Astrocyte of the cerebellum (primary cell): ENCODE results near the gene DOCK8.

Experiments
- DNase-seq: peaks from one replicate; pipeline ENCODE4 v3.0.0-alpha.2; 2011; ENCODE audit warnings: low read depth
- H3K4me3 ChIP-seq: 2 replicates; pipeline ENCODE4 v1.5.1; 2011; ENCODE audit warnings: mild to moderate bottlenecking, low read depth, low read length, moderate library complexity
- in situ Hi-C: cut with HindIII; loops from 2 replicates; pipeline ENCODE4 v1.10.0; 2017; ENCODE audit warnings: low sequenced_read_pairs
- TF ChIP-seq, protein P1 (sequence below): IDR thresholded peaks from 2 replicates; pipeline ENCODE4 v1.5.1; 2012; ENCODE audit warnings: low read length, low read depth, moderate library complexity, mild to moderate bottlenecking; ENCODE audit errors: missing control alignments

The DOCK8 gene

DNA sequence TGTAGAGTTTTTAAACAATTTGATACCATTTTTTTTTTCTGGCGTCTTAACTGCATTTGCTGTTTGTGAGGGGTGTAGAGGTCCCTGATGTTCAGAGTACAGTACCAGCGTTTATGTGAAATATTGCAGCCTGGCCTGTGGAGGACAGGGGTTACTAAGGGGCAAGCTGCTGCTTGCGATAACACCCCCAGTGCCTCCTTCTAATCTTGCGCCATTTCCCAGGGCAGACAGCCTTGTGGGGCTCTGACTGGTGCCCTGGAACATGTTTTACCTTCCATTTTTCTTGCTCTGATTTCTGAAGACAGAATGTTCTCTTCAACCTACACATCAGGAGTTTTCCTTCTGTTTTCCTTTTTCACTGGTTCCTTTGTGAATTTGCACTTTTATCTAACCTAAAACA lies 142.9 kb downstream of the DOCK8 start:
- TF ChIP-seq, protein P1, sequence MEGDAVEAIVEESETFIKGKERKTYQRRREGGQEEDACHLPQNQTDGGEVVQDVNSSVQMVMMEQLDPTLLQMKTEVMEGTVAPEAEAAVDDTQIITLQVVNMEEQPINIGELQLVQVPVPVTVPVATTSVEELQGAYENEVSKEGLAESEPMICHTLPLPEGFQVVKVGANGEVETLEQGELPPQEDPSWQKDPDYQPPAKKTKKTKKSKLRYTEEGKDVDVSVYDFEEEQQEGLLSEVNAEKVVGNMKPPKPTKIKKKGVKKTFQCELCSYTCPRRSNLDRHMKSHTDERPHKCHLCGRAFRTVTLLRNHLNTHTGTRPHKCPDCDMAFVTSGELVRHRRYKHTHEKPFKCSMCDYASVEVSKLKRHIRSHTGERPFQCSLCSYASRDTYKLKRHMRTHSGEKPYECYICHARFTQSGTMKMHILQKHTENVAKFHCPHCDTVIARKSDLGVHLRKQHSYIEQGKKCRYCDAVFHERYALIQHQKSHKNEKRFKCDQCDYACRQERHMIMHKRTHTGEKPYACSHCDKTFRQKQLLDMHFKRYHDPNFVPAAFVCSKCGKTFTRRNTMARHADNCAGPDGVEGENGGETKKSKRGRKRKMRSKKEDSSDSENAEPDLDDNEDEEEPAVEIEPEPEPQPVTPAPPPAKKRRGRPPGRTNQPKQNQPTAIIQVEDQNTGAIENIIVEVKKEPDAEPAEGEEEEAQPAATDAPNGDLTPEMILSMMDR: no peak
- DNase-seq: no peak
- no peak overlapping the region for H3K4me3 ChIP-seq
- in situ Hi-C loops: no loop called here

DNA sequence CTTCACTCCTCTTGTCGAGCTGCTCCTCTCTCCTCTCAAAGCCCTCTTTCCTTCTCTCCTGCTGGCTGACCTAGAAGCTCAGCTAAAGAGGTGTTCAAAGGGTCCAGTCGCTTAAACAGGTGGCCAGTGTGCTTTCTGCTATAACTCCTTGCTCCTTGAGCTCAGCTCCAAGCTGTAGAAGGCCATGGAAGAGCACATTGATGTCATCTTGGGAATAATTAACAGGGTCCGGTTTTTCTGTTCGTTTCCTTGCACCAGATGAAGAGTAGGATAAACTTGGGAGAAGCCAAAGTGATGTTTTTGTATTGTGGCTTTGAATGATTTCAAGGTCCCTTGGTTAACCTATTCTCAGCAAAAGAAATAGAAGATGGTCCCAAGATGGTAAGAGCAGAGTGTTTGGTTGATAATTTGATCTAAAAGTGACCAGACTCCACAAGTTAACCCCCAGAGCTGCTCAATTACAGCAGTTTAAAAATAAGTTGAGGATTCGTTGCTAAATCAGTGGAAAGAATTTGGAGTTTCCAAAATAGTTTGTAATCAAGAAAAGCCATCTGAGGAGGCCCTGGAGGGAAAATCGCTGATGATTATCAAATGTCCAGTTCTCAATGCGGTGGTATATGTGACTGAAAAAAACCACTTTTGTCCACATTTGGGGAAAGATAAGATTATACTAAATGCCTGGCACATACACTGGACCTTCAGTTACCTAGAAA lies 148.1 kb downstream of the DOCK8 start:
- TF ChIP-seq, protein P1: no peak
- no peak overlapping the region for H3K4me3 ChIP-seq
- in situ Hi-C loops: no loop called here
- no peak for DNase-seq

GRCh38 chr9:363274-363612 lies 148.6 kb downstream of the DOCK8 start:
- in situ Hi-C loops: no loop called here
- no peak for DNase-seq
- no peak overlapping the region for H3K4me3 ChIP-seq
- TF ChIP-seq, protein P1: no peak

- in situ Hi-C loops: no loop called here
- DNase-seq: no peak
- no peak overlapping the region for H3K4me3 ChIP-seq
- TF ChIP-seq, protein P1: no peak
Observed at GRCh38 chr9:365436-365835, 150.8 kb downstream of the DOCK8 start.

GRCh38 chr9:366620-367019 lies 152.0 kb downstream of the DOCK8 start:
- in situ Hi-C loops: no loop called here
- no peak overlapping the region for H3K4me3 ChIP-seq
- TF ChIP-seq, protein P1: no peak
- no peak for DNase-seq

DNA sequence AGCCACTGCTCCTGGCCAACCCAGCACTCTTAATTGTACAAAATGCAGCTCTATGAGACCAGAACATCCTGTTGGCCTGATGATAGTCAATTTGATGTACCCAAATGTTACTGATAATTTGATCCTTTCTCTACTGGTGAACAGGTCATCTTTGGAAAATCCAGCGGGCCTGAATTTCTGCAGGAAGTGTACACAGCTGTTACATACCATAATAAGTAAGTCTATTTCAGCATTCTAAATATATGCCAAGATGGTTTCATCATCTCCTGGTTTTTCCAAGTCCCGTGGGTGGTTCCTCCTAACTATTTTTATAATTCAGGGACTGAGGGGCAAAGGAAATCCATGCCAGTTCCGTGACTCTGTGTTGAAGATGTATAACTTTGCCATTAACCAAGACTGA lies 155.4 kb downstream of the DOCK8 start:
- no peak for DNase-seq
- TF ChIP-seq, protein P1: no peak
- in situ Hi-C loops: no loop called here
- no peak overlapping the region for H3K4me3 ChIP-seq
